Loucy (cell line): ENCODE results near the gene ZNF724.

ENCODE experiments used
- H2AFZ ChIP-seq: fragments of 200-600 bp; sonication (generic); 2 replicates; pipeline ENCODE4 v1.6.0; 2016; ENCODE audit warnings: antibody characterized with exemption, mild to moderate bottlenecking, low read length, moderate library complexity
- H3F3A ChIP-seq: fragments of 200-600 bp; 2 replicates; pipeline ENCODE4 v1.6.0; 2016; ENCODE audit warnings: antibody characterized with exemption, low read depth, mild to moderate bottlenecking
- H3K27me3 ChIP-seq: fragments of 200-600 bp; sonication (generic); 2 replicates; pipeline ENCODE4 v1.6.1; 2014; ENCODE audit warnings: low read length, mild to moderate bottlenecking; ENCODE audit not compliant: insufficient read depth, poor library complexity, severe bottlenecking
- H3K36me3 ChIP-seq: fragments of 200-600 bp; sonication (generic); 2 replicates; pipeline ENCODE4 v1.6.1; 2016; ENCODE audit warnings: low read length; ENCODE audit not compliant: insufficient read depth
- H3K4me1 ChIP-seq: fragments of 200-600 bp; sonication (generic); 2 replicates; pipeline ENCODE4 v1.5.1; 2014; ENCODE audit warnings: low read length, mild to moderate bottlenecking; ENCODE audit not compliant: insufficient read depth, poor library complexity, severe bottlenecking
- H3K4me2 ChIP-seq: fragments of 200-600 bp; sonication (generic); 2 replicates; pipeline ENCODE4 v1.6.0; 2014; ENCODE audit warnings: antibody characterized with exemption, low read length, low read depth, mild to moderate bottlenecking; ENCODE audit not compliant: poor library complexity, severe bottlenecking
- H3K4me3 ChIP-seq: fragments of 200-600 bp; sonication (generic); 2 replicates; pipeline ENCODE4 v1.5.1; 2014; ENCODE audit warnings: low read length, mild to moderate bottlenecking, mixed read lengths; ENCODE audit not compliant: poor library complexity, severe bottlenecking
- H3K79me2 ChIP-seq: fragments of 200-600 bp; sonication (generic); 2 replicates; pipeline ENCODE4 v1.6.1; 2014; ENCODE audit warnings: low read length; ENCODE audit not compliant: insufficient read depth
- H3K9ac ChIP-seq: fragments of 200-600 bp; sonication (generic); 2 replicates; pipeline ENCODE4 v1.6.0; 2014; ENCODE audit warnings: mild to moderate bottlenecking, low read depth, low read length, moderate library complexity; ENCODE audit not compliant: poor library complexity, severe bottlenecking
- H3K9me2 ChIP-seq: fragments of 200-600 bp; sonication (generic); replicated peaks from 2 replicates; pipeline ENCODE4 v1.6.1; 2016; ENCODE audit warnings: low read depth, low read length, mixed read lengths
- H3K9me3 ChIP-seq: fragments of 200-600 bp; sonication (generic); 2 replicates; pipeline ENCODE4 v1.6.1; 2014; ENCODE audit warnings: mild to moderate bottlenecking, antibody characterized with exemption, low read length, low read depth; ENCODE audit not compliant: insufficient read depth
- H4K20me1 ChIP-seq: fragments of 200-600 bp; sonication (generic); 2 replicates; pipeline ENCODE4 v1.6.0; 2014; ENCODE audit warnings: antibody characterized with exemption, low read length, mild to moderate bottlenecking; ENCODE audit not compliant: insufficient read depth, poor library complexity, severe bottlenecking
- CTCF ChIP-seq: fragments of 200-600 bp; sonication (generic); conservative IDR thresholded peaks from 2 replicates; pipeline ENCODE4 v1.5.1; 2014; ENCODE audit warnings: mild to moderate bottlenecking, antibody characterized with exemption, low read length
- EZH2phosphoT487 ChIP-seq: fragments of 200-600 bp; IDR thresholded peaks from 2 replicates; pipeline ENCODE4 v1.6.1; 2018; ENCODE audit warnings: antibody characterized with exemption, mild to moderate bottlenecking, moderate library complexity, borderline replicate concordance

Gene ZNF724

GRCh38 chr19:23190341-23190740 lies 59.9 kb downstream of the ZNF724 start:
- no peaks in the 10 kb centered on the region for H3K4me1 ChIP-seq
- H4K20me1 ChIP-seq: no peaks in the 10 kb centered on the region
- H3K9me3 ChIP-seq: no peaks in the 10 kb centered on the region; the same call in 1 of the 2 replicates
- no peaks in the 10 kb centered on the region for H3K27me3 ChIP-seq
- no peak overlapping the region for H3K4me3 ChIP-seq
- no peaks in the 10 kb centered on the region for H3K36me3 ChIP-seq
- no peak overlapping the region for H2AFZ ChIP-seq
- no peaks in the 10 kb centered on the region for H3K9me2 ChIP-seq
- H3K79me2 ChIP-seq: no peaks in the 10 kb centered on the region
- no peak overlapping the region for H3K4me2 ChIP-seq
- H3K9ac ChIP-seq: no peak overlapping the region
- H3F3A ChIP-seq: no peaks in the 10 kb centered on the region
- no peak for TF ChIP-seq EZH2phosphoT487
- no peak for TF ChIP-seq CTCF

- Histone ChIP-seq H3K4me2 (no peak overlapping the region), H2AFZ (no peak overlapping the region), H3K9me3 (peaks cover 15% of the 10 kb centered on the region; the same call in 1 of the 2 replicates), H3K4me1 (no peaks in the 10 kb centered on the region), H3F3A (no peaks in the 10 kb centered on the region), H3K27me3 (no peaks in the 10 kb centered on the region), H3K9ac (no peak overlapping the region), H3K36me3 (no peaks in the 10 kb centered on the region), H3K9me2 (no peaks in the 10 kb centered on the region), H3K79me2 (no peaks in the 10 kb centered on the region), H4K20me1 (no peaks in the 10 kb centered on the region), H3K4me3 (no peak overlapping the region)
- TF ChIP-seq CTCF (no peak), EZH2phosphoT487 (no peak)
Observed at GRCh38 chr19:23183251-23183650, 66.9 kb downstream of the ZNF724 start.
